ENCODE measurements around the gene PHACTR4. TPM values are rescaled to one million over a fixed set of nuclear protein-coding genes. Genes with fewer than 3 reads are reported as not detected.

The PHACTR4 gene
- total RNA-seq, 4 donors from 2014 or later, result 36.6 to 51.7 (median 44.6) TPM

GRCh38 chr1:28450561-28450960 is 81.0 kb downstream of the PHACTR4 start:
- no peak overlapping the region for H3K27ac ChIP-seq
- no peak for TF ChIP-seq CTCF (IDR thresholded peaks at IDR 0.05)
- TF ChIP-seq POLR2A (IDR thresholded peaks at IDR 0.05), result no peak

DNA sequence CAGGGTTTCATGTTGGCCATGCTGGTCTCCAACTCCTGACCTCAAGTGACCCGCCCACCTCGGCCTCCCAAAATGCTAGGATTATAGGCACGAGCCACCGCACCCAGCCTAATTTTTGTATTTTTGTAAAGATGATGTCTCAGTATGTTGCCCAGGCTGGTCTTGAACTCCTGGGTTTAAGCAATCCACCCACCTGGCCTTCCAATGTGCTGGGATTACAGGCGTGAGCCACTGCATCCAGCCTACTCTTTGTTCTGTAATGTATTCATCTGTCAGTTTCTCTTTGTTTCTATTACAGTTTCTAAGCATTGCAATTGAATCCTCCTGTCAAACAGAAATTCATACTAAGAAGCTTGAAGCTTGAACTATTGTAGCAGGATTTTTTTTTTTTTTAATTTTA is 81.5 kb downstream of the PHACTR4 start:
- Histone ChIP-seq H3K4me1 (no peaks in the 10 kb centered on the region), H3K27ac (no peak overlapping the region), H3K4me3 (no peak overlapping the region), H3K27me3 (no peaks in the 10 kb centered on the region), H3K9me3 (no peaks in the 10 kb centered on the region), H3K36me3 (peaks cover 0 to 3% (median 0%) of the 10 kb centered on the region in 3 donors)
- no peak for TF ChIP-seq CTCF (IDR thresholded peaks at IDR 0.05)
- TF ChIP-seq POLR2A (IDR thresholded peaks at IDR 0.05), result no peak
- DNase-seq, result no peak

More at GRCh38 chr1:28450561-28450960, 81.0 kb downstream of the PHACTR4 start:
- Histone ChIP-seq H3K4me1 (no peaks in the 10 kb centered on the region), H3K4me3 (no peak overlapping the region), H3K36me3 (peaks cover 0 to 3% (median 0%) of the 10 kb centered on the region in 3 donors), H3K9me3 (no peaks in the 10 kb centered on the region), H3K27me3 (no peaks in the 10 kb centered on the region)
- DNase-seq, result no peak

GRCh38 chr1:28456078-28456477 is 86.5 kb downstream of the PHACTR4 start:
- Histone ChIP-seq H3K27me3 (no peaks in the 10 kb centered on the region), H3K4me3 (no peak overlapping the region), H3K27ac (no peak overlapping the region), H3K36me3 (peaks cover 0 to 16% (median 0%) of the 10 kb centered on the region in 3 donors), H3K4me1 (no peaks in the 10 kb centered on the region), H3K9me3 (no peaks in the 10 kb centered on the region)
- DNase-seq, result no peak
- no peak for TF ChIP-seq CTCF (IDR thresholded peaks at IDR 0.05)
- TF ChIP-seq POLR2A (IDR thresholded peaks at IDR 0.05), result no peak

- no peak overlapping the region for H3K4me3 ChIP-seq
- H3K27ac ChIP-seq, result no peak overlapping the region
- peaks cover 0 to 30% (median 0%) of the 10 kb centered on the region in 3 donors for H3K36me3 ChIP-seq
- DNase-seq, result no peak
- no peaks in the 10 kb centered on the region for H3K27me3 ChIP-seq
- no peaks in the 10 kb centered on the region for H3K9me3 ChIP-seq
- TF ChIP-seq CTCF (IDR thresholded peaks at IDR 0.05), result no peak
- no peak for TF ChIP-seq POLR2A (IDR thresholded peaks at IDR 0.05)
- no peaks in the 10 kb centered on the region for H3K4me1 ChIP-seq
Measured at GRCh38 chr1:28457678-28458077, 88.1 kb downstream of the PHACTR4 start.

DNA sequence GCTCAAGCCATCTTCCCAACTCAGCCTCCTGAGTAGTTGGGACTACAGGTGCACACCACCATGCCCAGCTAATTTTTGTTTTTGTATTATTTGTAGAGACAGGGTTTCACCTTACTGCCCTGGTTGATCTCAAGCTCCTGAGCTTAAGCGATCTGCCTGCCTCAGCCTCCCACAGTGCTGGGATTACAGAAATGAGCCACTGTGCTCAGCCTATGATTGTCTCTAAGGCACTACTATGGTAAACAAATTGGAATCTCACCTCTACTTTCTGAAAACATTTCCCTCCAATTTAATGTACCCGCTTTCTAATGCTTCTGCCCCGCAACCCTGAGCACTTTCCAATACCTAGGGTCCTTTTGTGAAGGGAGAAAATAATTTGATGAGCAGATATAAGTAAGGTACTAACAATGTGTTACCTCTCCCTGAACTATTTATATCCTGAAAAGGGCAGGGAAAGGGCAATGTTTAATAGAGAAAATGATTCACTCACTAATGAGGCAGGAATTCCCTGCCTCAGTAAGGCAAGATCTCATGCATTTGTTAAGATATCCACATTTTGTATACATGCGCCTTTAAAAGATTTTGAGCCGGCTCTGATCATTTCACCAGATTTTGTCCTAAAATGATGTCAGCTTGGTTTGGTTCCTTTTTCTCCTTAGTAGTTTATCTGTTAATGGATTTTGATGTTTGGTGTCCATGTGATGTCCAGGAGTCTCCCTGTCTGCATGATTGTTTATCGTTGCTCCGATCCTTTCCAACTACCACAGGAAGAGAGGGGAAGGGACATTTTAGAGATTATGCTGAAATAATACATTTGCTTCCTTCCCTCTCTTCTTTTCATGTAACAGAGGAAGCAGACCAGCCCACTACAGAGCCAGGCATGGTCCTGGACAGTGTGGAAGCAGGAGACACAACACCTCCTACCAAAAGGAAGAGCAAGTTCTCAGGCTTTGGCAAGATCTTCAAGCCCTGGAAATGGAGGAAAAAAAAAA is 89.0 kb downstream of the PHACTR4 start:
- Histone ChIP-seq H3K9me3 (no peaks in the 10 kb centered on the region), H3K27me3 (no peaks in the 10 kb centered on the region), H3K4me3 (no peak overlapping the region), H3K36me3 (peaks cover 0 to 38% (median 0%) of the 10 kb centered on the region in 3 donors), H3K4me1 (no peaks in the 10 kb centered on the region), H3K27ac (no peak overlapping the region)
- TF ChIP-seq POLR2A (IDR thresholded peaks at IDR 0.05) (no peak), CTCF (IDR thresholded peaks at IDR 0.05) (no peak)
- no peak for DNase-seq
